Measurements from ENCODE around the gene MOB3B. TPM values are rescaled to one million over a fixed set of nuclear protein-coding genes. Genes with fewer than 3 reads are reported as not detected.

The MOB3B gene
- total RNA-seq, 1 donor from 2014 or later, result 9.4 TPM

DNA sequence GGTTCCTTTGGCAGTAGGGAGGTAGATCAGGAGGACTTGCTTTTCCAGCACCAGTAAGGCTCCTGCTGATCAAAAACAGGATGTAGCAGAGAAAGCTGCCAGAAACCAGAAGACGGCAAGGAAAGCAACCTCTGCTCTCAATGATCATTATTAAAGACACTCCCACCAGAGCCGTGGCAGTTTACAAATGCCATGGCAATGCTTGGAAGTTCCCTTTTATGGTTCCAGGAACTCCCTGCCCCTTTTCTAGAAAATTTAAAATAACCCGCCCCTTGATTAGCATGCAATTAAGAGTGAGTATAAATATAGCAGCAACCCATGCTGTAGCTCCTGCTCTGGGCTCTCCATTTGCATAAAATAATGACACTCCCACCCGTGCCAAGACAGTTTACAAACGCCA is 248.8 kb downstream of the MOB3B start:
- DNase-seq (ENCODE audit: low spot score), result no peak

DNA sequence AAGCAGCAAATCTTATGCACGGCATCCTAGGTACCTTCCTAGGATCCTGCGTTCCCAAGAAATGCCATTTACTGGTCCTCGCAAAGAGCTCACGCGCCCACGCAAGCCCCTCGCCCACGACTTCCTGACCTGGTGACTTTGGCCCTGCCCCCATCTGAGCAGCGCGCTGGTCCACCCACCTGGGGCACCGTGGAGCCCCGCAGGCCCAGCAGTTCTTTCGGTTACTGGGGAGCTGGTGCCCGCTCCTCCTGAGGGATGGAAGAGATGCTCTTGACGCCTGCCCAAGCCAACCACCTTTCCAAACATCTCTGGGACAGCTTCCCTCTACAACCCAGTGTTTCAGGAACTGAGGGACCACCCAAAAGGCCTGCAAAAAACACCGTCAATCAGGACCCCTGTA is 249.4 kb downstream of the MOB3B start:
- DNase-seq (ENCODE audit: low spot score), result no peak

DNA sequence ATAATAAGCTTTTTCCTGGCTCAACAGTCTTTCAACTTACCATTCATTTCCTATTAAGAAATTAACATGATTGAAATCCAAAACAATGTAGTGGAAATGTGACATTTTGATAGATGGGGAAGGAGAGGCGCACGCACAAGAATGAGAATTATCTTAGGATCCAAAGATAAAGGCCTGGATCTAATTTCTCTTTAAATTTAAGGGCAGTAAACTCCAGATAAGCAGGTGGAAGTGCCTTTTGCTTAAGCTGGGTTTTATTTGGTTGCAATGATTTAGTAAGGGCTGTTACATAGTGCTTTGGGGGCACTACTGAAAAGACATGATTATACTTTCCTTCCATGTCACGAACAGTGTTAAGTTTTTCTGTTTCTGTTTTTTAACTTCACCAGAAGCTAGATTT is 250.0 kb downstream of the MOB3B start:
- no peak for DNase-seq (ENCODE audit: low spot score)

DNA sequence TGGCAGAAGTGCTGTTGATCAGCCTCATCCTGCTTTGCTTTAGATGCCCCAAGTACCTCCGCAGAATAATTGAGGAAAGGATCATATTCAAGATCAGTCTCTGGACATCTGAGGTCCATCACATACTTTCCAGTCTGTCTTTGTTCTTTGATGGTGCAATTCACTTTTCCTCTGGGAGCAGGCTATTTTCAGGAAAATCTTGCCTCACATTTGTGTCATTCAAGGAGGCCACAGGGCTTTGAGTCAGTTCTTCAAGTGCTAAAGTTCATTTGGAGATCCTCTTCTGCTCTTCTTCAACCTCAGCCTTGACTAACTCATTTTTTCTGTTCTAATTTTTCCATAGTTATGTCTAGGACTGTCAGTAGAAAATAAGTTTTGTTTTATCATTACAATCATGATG is 251.2 kb downstream of the MOB3B start:
- no peak for DNase-seq (ENCODE audit: low spot score)

DNA sequence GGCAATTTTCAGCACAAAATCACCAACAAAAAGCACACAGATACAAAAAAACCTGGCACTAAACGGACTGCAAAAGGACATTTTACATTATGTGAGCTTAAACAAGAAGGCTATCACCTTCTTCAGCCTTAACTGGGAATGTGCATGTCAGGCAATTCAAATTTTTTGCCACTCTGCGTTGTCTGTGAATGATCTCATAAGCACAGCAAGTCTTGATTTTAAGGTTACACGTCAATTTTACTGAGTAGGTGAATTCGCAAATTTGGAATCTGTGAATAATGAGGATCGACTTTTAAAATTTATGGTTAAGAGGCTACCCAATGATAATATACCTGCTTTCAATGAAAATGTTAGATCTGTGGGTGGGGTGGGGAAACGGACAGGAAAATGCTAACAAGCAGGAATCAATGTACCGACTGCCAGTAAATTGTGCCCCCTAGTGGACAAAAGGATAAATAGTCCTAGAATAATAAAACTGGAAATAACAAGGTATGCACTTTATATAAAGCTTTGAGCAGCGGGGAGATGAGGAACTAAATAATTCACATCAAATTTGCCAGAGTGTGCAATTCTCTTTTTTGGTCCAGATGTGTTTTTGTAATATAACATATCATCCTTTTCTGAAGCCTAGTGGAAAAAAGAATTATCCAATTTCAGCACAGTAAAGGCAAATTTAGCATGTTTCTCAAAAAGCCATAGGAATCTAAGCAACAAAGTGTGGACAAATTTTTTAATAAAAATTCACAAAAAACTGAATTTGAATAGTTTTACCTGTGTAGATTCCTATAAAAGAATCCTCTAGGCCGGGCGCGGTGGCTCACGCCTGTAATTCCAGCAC is 253.2 kb downstream of the MOB3B start:
- DNase-seq (ENCODE audit: low spot score), result no peak

Other genes starting within 250 kb of the MOB3B start
- gene EQTN, start 232.7 kb downstream of the MOB3B start, total RNA-seq, result 0.44 TPM
- gene IFNK, start 5.5 kb downstream of the MOB3B start, total RNA-seq, result not detected
- 14.8 TPM for gene C9orf72, start 43.7 kb upstream of the MOB3B start, total RNA-seq